Kidney (tissue), 14 donors: ENCODE results near the gene ABHD16B. TPM values are rescaled to one million over a fixed set of nuclear protein-coding genes. Genes with fewer than 3 reads are reported as not detected.

Source experiments
- DNase-seq, 5 donors: peaks; one replicate each; pipeline ENCODE4 v3.0.0-alpha.2; 2013 to 2020
- FAIRE-seq: peaks from 2 replicates; lab custom pipeline; 2012; peaks lifted over from hg19 to GRCh38; lab: Jason Lieb, UNC
- H3K27ac ChIP-seq, 2 donors: one replicate each; pipeline ENCODE4 v1.7.0; 2013; ENCODE audit warnings: low read depth in 2 of 2, low read length in 2 of 2, inconsistent platforms in 1 of 2
- H3K27me3 ChIP-seq: one replicate; pipeline ENCODE4 v1.7.1; 2013; ENCODE audit warnings: low read length, inconsistent platforms; ENCODE audit not compliant: control insufficient read depth, insufficient read depth
- H3K36me3 ChIP-seq, 3 donors: one replicate each; pipeline versions ENCODE4 v1.7.0 to v1.7.1; 2013; ENCODE audit warnings: low read length in 3 of 3, control low read depth in 1 of 3, inconsistent platforms in 1 of 3; ENCODE audit not compliant: insufficient read depth in 3 of 3, control insufficient read depth in 2 of 3
- H3K4me1 ChIP-seq, 3 donors: one replicate each; pipeline versions ENCODE4 v1.7.0 to v1.7.1; 2013; ENCODE audit warnings: low read length in 3 of 3, inconsistent platforms in 1 of 3, low read depth in 1 of 3; ENCODE audit not compliant: control insufficient read depth in 2 of 3, insufficient read depth in 2 of 3
- H3K4me3 ChIP-seq, 3 donors: one replicate each; pipeline versions ENCODE4 v1.7.0 to v1.8.1; 2013; ENCODE audit warnings: low read length in 3 of 3, control low read depth in 1 of 3, inconsistent platforms in 1 of 3
- H3K9ac ChIP-seq, 3 donors: one replicate each; pipeline versions ENCODE4 v1.7.0 to v1.7.1; 2013; ENCODE audit warnings: low read length in 3 of 3, control low read depth in 1 of 3, inconsistent platforms in 1 of 3
- H3K9me3 ChIP-seq, 3 donors: one replicate each; pipeline versions ENCODE4 v1.7.0 to v1.7.1; 2013; ENCODE audit warnings: low read length in 3 of 3, control low read depth in 1 of 3, inconsistent platforms in 1 of 3; ENCODE audit not compliant: control insufficient read depth in 2 of 3, insufficient read depth in 1 of 3
- intact Hi-C: fragments of 100-400 bp; cut with DNase I; formaldehyde crosslinking; loops from one replicate; pipeline ENCODE4 v1.11.1; 2022
- polyA plus RNA-seq: library from polyadenylated mRNA; stranded (reverse); fragments of 350-450 nt; fragmentation: Illumina TruSeq; extraction: RNeasy Lipid Tissue Mini Kit (QIAGEN cat#74804); gene quantifications from one replicate; pipeline ENCODE4 v1.2.3, GENCODE V29; 2014; ENCODE audit warnings: low read depth, low replicate concordance; ENCODE audit not compliant: insufficient read depth
- total RNA-seq: library from RNA; stranded (reverse); fragmentation: NEBNext Ultra II Directional; extraction: Animal tissue kit (Norgen Biotek cat#: 25700); gene quantifications from one replicate; pipeline ENCODE4 v1.2.1, GENCODE V29; 2021
- TF ChIP-seq, protein P1 (sequence below): IDR thresholded peaks from 3 replicates; pipeline ENCODE4 v1.5.1; 2012; ENCODE audit warnings: mild to moderate bottlenecking, moderate library complexity, borderline replicate concordance; ENCODE audit not compliant: insufficient read depth; ENCODE audit errors: extremely low read depth
- donor health status: control.
- donor health status: control.
- donor health status: control.
- donor health status: control.
- donor health status: control.
- donor health status: DM: yes; HTN: yes; CAD: no.
- donor health status: Normal renal cell carcinoma (clear cell type).

ABHD16B gene
- total and polyA plus RNA-seq, 2 donors from 2014 or later: not detected

DNA sequence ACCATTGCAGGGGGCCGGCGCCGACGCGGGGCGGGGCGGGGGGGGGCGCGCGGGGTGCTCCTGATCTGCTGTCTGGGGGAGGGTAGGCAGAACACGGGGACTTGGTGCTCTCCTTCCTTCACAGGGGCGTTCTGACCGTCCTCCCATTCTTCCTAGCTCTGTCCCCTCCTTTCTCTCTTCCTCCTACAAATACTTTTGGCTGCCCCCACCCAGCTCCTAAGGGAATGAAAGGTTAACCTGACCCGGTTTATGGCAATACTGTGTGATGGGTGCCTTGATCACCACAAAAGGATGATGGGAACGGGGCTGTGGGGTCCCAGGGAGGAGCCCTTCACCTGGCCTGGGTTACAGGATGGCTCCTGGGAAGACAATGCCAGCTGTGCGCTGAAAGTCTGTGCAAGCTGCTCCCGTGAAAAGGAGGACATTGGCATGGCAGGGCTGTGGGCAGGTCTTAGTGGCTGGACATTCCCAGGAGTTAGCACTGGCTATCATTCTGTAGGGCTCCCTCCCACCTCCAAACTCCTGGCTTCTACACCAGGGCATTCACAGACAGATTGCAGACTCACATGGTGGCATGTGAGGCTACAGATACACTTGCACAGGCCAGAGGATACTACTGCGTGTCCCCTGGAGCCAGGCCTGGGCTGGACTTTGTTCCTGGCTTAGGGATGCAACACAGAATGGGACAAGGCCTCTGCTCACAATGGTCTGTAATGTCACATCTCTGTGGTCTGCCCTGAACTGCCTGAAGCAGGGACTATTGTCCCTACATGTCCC is 1.9 kb downstream of the ABHD16B start:
- Histone ChIP-seq H3K9ac (peak overlapping the region in 2 of 3 donors; percentile 66 to 79), H3K27me3 (no peaks in the 10 kb centered on the region), H3K36me3 (no peaks in the 10 kb centered on the region), H3K27ac (peak overlapping the region; percentile 88 to 92), H3K4me1 (peaks cover 7 to 24% (median 18%) of the 10 kb centered on the region in 3 donors), H3K9me3 (no peaks in the 10 kb centered on the region), H3K4me3 (peak overlapping the region; percentile 66 to 84 (median 81))
- DNase-seq (no peak), FAIRE-seq (no peak)
- intact Hi-C loops: no loop called here
- TF ChIP-seq, protein P1, sequence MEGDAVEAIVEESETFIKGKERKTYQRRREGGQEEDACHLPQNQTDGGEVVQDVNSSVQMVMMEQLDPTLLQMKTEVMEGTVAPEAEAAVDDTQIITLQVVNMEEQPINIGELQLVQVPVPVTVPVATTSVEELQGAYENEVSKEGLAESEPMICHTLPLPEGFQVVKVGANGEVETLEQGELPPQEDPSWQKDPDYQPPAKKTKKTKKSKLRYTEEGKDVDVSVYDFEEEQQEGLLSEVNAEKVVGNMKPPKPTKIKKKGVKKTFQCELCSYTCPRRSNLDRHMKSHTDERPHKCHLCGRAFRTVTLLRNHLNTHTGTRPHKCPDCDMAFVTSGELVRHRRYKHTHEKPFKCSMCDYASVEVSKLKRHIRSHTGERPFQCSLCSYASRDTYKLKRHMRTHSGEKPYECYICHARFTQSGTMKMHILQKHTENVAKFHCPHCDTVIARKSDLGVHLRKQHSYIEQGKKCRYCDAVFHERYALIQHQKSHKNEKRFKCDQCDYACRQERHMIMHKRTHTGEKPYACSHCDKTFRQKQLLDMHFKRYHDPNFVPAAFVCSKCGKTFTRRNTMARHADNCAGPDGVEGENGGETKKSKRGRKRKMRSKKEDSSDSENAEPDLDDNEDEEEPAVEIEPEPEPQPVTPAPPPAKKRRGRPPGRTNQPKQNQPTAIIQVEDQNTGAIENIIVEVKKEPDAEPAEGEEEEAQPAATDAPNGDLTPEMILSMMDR: no peak

DNA sequence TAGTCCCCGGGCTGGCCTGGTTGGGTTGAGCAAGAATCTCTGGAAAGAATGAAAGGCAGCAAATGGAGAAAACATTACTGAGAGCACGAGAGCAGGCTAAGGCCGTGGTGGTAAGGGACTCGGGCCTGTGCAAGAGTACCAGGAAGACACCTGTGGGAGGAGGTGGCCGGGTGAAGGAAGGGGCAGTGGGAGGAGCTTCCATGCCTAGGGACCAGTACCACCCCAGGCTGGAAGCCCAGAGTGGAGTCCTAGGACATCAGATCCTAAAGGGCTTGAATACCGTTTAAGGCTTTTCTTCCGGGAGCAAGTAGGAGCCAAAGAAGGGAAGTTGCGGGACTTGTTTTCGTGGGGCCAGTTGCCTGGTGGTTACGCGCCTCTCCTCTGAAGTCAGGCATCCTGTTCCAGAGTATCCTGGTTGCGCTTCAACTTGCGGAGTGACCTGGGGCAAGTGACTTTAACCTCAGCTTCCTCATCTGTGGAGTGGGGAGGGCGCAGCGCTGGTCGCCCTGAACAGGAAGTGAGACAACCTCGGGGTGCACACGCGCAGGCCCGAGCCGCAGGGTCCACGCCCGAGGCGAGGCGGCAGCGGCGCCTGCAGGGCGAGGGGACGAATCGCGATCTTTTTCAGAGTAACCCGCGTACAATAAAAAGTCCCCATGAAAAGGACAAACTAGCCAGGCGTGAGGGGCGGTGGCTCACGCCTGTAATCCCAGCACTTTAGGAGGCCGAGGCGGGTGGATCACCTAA is 2.7 kb downstream of the ABHD16B start:
- FAIRE-seq (no peak), DNase-seq (peak; percentile 79 to 96 (median 87))
- TF ChIP-seq, protein P1: peak; percentile 73
- Histone ChIP-seq H3K9ac (peak overlapping the region; percentile 63 to 79 (median 66)), H3K27me3 (no peaks in the 10 kb centered on the region), H3K27ac (peak overlapping the region; percentile 88 to 92), H3K9me3 (no peaks in the 10 kb centered on the region), H3K4me3 (peak overlapping the region; percentile 66 to 84 (median 81)), H3K4me1 (peaks cover 5 to 18% (median 15%) of the 10 kb centered on the region in 3 donors), H3K36me3 (peaks cover 0 to 2% (median 0%) of the 10 kb centered on the region in 3 donors)
- intact Hi-C loops: no loop called here

DNA sequence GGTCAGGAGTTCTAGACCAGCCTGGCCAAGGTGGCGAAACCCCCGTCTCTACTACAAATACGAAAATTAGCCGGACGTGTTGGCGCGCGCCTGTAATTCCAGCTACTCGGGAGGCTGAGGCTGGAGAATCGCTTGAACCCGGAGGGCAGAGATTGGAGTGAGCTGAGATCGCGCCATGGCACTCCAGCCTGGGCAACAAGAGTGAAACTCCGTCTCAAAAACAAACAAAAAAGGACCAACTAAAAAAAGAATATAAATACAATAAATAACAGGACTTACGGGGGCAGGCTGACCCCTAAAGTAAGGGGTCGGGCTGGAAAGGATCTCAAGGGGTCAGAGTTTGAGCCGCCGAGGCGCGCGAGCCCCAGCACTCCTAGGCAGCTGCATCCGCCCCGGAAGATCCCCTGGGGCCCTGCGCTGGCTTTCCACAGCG is 3.3 kb downstream of the ABHD16B start:
- TF ChIP-seq, protein P1: no peak
- intact Hi-C loops: no loop called here
- DNase-seq (no peak), FAIRE-seq (no peak)
- Histone ChIP-seq H3K27ac (peak overlapping the region; percentile 88 to 92), H3K27me3 (no peaks in the 10 kb centered on the region), H3K4me3 (peak overlapping the region; percentile 66 to 84 (median 81)), H3K9me3 (no peaks in the 10 kb centered on the region), H3K9ac (peak overlapping the region; percentile 63 to 79 (median 65)), H3K36me3 (peaks cover 0 to 8% (median 3%) of the 10 kb centered on the region in 3 donors), H3K4me1 (peaks cover 0 to 12% (median 9%) of the 10 kb centered on the region in 3 donors)
